H1 (cell line): ENCODE data around the gene SCGN. TPM values are rescaled to one million over a fixed set of nuclear protein-coding genes. Genes with fewer than 3 reads are reported as not detected.

Source experiments
- CTCF ChIA-PET: fragments of 300-600 bp; sonication (Branson Sonifier 250); formaldehyde crosslinking; loops from one replicate; lab custom pipeline; 2021; ENCODE audit not compliant: partially characterized antibody; lab: Charles Lee
- POLR2A ChIA-PET: fragments of 300-600 bp; sonication (Branson Sonifier 250); formaldehyde crosslinking; loops from one replicate; lab custom pipeline; 2021; ENCODE audit warnings: inconsistent platforms; ENCODE audit not compliant: partially characterized antibody; lab: Charles Lee
- DNase-seq, 2 experiments: peaks; one replicate each; pipeline versions ENCODE4 v3.0.0 to v3.0.0-alpha.2; 2010 to 2022; ENCODE audit warnings: low spot score in 2 of 2, low read depth in 1 of 2, mixed read lengths in 1 of 2
- FAIRE-seq: peaks from 2 replicates; lab custom pipeline; 2011; peaks lifted over from hg19 to GRCh38; lab: Jason Lieb, UNC
- H2AFZ ChIP-seq: 2 replicates; pipeline ENCODE4 v1.8.1; 2012; ENCODE audit warnings: low read length, inconsistent platforms
- H2AK5ac ChIP-seq: 2 replicates; pipeline ENCODE4 v1.6.1; 2013; ENCODE audit warnings: low read depth, low read length
- H2BK120ac ChIP-seq: replicated peaks from 2 replicates; pipeline ENCODE3; 2013; ENCODE audit warnings: low read depth, low read length, inconsistent platforms
- H2BK12ac ChIP-seq: 2 replicates; pipeline ENCODE4 v1.6.1; 2013; ENCODE audit warnings: low read depth, low read length
- H2BK15ac ChIP-seq: 2 replicates; pipeline ENCODE4 v1.6.1; 2013; ENCODE audit warnings: low read length
- H2BK20ac ChIP-seq: 2 replicates; pipeline ENCODE4 v1.6.1; 2013; ENCODE audit warnings: low read length
- H2BK5ac ChIP-seq: 2 replicates; pipeline ENCODE4 v1.6.1; 2013; ENCODE audit warnings: low read depth, low read length
- H3K14ac ChIP-seq: 2 replicates; pipeline ENCODE4 v1.6.1; 2013; ENCODE audit warnings: inconsistent platforms; ENCODE audit not compliant: insufficient read length
- H3K18ac ChIP-seq: 2 replicates; pipeline ENCODE4 v1.6.1; 2013; ENCODE audit warnings: low read length; ENCODE audit errors: extremely low read depth
- H3K23ac ChIP-seq: 2 replicates; pipeline ENCODE4 v1.6.1; 2013; ENCODE audit warnings: inconsistent platforms; ENCODE audit not compliant: insufficient read length
- H3K23me2 ChIP-seq: 2 replicates; pipeline ENCODE4 v1.6.1; 2013; ENCODE audit warnings: low read depth, low read length
- H3K27ac ChIP-seq: 2 replicates; pipeline ENCODE4 v1.6.1; 2011; ENCODE audit warnings: low read depth, low read length, inconsistent platforms
- H3K27me3 ChIP-seq, 4 experiments: replicated peaks in 1 of 4; 1 replicate in 1 of 4; 2 replicates in 3 of 4; pipeline versions ENCODE4 v1.6.1 to v1.8.1; 2011 to 2013; ENCODE audit warnings: low read length in 3 of 4, mild to moderate bottlenecking in 3 of 4, inconsistent platforms in 2 of 4, mixed read lengths in 2 of 4, moderate library complexity in 1 of 4; ENCODE audit not compliant: control insufficient read depth in 3 of 4, insufficient read depth in 3 of 4; ENCODE audit errors: extremely low read depth in 1 of 4
- H3K36me3 ChIP-seq, 4 experiments: 2 replicates each; pipeline versions ENCODE4 v1.6.1 to v1.8.1; 2011 to 2013; ENCODE audit warnings: mild to moderate bottlenecking in 4 of 4, low read length in 3 of 4, moderate library complexity in 2 of 4, control low read depth in 1 of 4, inconsistent platforms in 1 of 4; ENCODE audit not compliant: insufficient read depth in 4 of 4, control insufficient read depth in 2 of 4
- H3K4ac ChIP-seq: replicated peaks from 2 replicates; pipeline ENCODE3; 2013; ENCODE audit warnings: low read length, low read depth, mixed read lengths, inconsistent platforms; ENCODE audit not compliant: insufficient read length
- H3K4me1 ChIP-seq, 4 experiments: replicated peaks in 1 of 4; 1 replicate in 1 of 4; 2 replicates in 3 of 4; pipeline versions ENCODE4 v1.6.1 to v1.8.1; 2011 to 2013; ENCODE audit warnings: low read length in 3 of 4, inconsistent platforms in 2 of 4, mixed read lengths in 1 of 4; ENCODE audit not compliant: insufficient read depth in 4 of 4, control insufficient read depth in 3 of 4
- H3K4me2 ChIP-seq, 2 experiments: 2 replicates each; pipeline versions ENCODE4 v1.6.1 to v1.8.1; 2011 to 2013; ENCODE audit warnings: low read depth in 2 of 2, low read length in 2 of 2, control low read depth in 1 of 2, inconsistent platforms in 1 of 2, mild to moderate bottlenecking in 1 of 2; ENCODE audit not compliant: insufficient read depth in 1 of 2
- H3K4me3 ChIP-seq, 4 experiments: fragments of 200-600, 300-600 bp in 1 of 4; sonication (generic), shearing (Covaris generic), sonication (Bioruptor Twin) in 1 of 4; 2 replicates each; pipeline versions ENCODE4 v1.5.1 to v1.8.1; 2011 to 2016; ENCODE audit warnings: low read length in 4 of 4, low read depth in 3 of 4, control low read depth in 2 of 4, inconsistent platforms in 2 of 4, mild to moderate bottlenecking in 2 of 4, mixed read lengths in 1 of 4, moderate library complexity in 1 of 4; ENCODE audit not compliant: insufficient read depth in 2 of 4; ENCODE audit errors: extremely low read depth in 1 of 4
- H3K56ac ChIP-seq: replicated peaks from 2 replicates; pipeline ENCODE3; 2013; ENCODE audit warnings: low read depth, mild to moderate bottlenecking, mixed read lengths, low read length, inconsistent platforms; ENCODE audit not compliant: insufficient read length
- H3K79me1 ChIP-seq: 2 replicates; pipeline ENCODE4 v1.6.1; 2013; ENCODE audit warnings: low read depth, low read length, control low read depth
- H3K79me2 ChIP-seq, 2 experiments: 2 replicates each; pipeline versions ENCODE4 v1.6.1 to v1.8.1; 2012 to 2013; ENCODE audit warnings: low read length in 2 of 2, mild to moderate bottlenecking in 2 of 2, inconsistent platforms in 1 of 2; ENCODE audit not compliant: insufficient read depth in 2 of 2, control insufficient read depth in 1 of 2
- H3K9ac ChIP-seq, 4 experiments: replicated peaks in 1 of 4; 1 replicate in 1 of 4; 2 replicates in 3 of 4; pipeline versions ENCODE4 v1.6.1 to v1.8.1; 2011 to 2013; ENCODE audit warnings: low read depth in 3 of 4, low read length in 3 of 4, control low read depth in 2 of 4, mild to moderate bottlenecking in 2 of 4, moderate library complexity in 2 of 4, inconsistent platforms in 1 of 4; ENCODE audit errors: extremely low read depth in 1 of 4
- H3K9me3 ChIP-seq, 2 experiments: 2 replicates each; pipeline versions ENCODE4 v1.6.1 to v1.8.1; 2012 to 2013; ENCODE audit warnings: mild to moderate bottlenecking in 2 of 2, moderate library complexity in 2 of 2, control low read depth in 1 of 2, inconsistent platforms in 1 of 2, low read depth in 1 of 2, low read length in 1 of 2, mixed read lengths in 1 of 2; ENCODE audit not compliant: insufficient read depth in 2 of 2
- H4K20me1 ChIP-seq, 2 experiments: replicated peaks in 1 of 2; 2 replicates each; pipeline versions ENCODE3 to v1.8.1; 2011 to 2013; ENCODE audit warnings: inconsistent platforms in 2 of 2, low read length in 2 of 2, mild to moderate bottlenecking in 1 of 2; ENCODE audit not compliant: insufficient read depth in 2 of 2, control insufficient read depth in 1 of 2
- H4K5ac ChIP-seq: 2 replicates; pipeline ENCODE4 v1.6.1; 2013; ENCODE audit warnings: low read length, low read depth, mixed read lengths, inconsistent platforms; ENCODE audit not compliant: insufficient read length
- H4K8ac ChIP-seq: 2 replicates; pipeline ENCODE4 v1.8.0; 2013; ENCODE audit warnings: mild to moderate bottlenecking, moderate library complexity, low read length, inconsistent platforms; ENCODE audit not compliant: insufficient read depth; ENCODE audit errors: extremely low read depth
- H4K91ac ChIP-seq: replicated peaks from 2 replicates; pipeline ENCODE3; 2013; ENCODE audit warnings: low read length, mixed read lengths, inconsistent platforms; ENCODE audit not compliant: insufficient read length
- BRCA1 ChIP-seq: IDR thresholded peaks from 2 replicates; pipeline ENCODE4 v1.6.1; 2012; ENCODE audit warnings: low read depth, low read length, improper control_type of control experiment
- EGR1 ChIP-seq: IDR thresholded peaks from 2 replicates; pipeline ENCODE4 v1.6.1; 2011; ENCODE audit warnings: low read depth, low read length, borderline replicate concordance
- KDM1A ChIP-seq: fragments of 200-600, 300-600 bp; sonication (generic); IDR thresholded peaks from 2 replicates; pipeline ENCODE4 v1.7.1; 2016; ENCODE audit warnings: mild to moderate bottlenecking, low read length, borderline replicate concordance
- NANOG ChIP-seq: IDR thresholded peaks from 2 replicates; pipeline ENCODE4 v1.6.1; 2011; ENCODE audit warnings: low read length, low read depth, mild to moderate bottlenecking, inconsistent platforms; ENCODE audit not compliant: insufficient read depth, poor library complexity, severe bottlenecking
- RAD21 ChIP-seq, 2 experiments: IDR thresholded peaks in 1 of 2; conservative IDR thresholded peaks in 1 of 2; 2 replicates each; pipeline ENCODE4 v1.6.1; 2011; ENCODE audit warnings: low read depth in 2 of 2, low read length in 2 of 2, improper control_type of control experiment in 1 of 2, inconsistent platforms in 1 of 2, mild to moderate bottlenecking in 1 of 2, moderate library complexity in 1 of 2
- RBBP5 ChIP-seq: IDR thresholded peaks from 2 replicates; pipeline ENCODE4 v1.7.1; 2012; ENCODE audit warnings: low read depth, mild to moderate bottlenecking, inconsistent platforms, low read length, moderate library complexity, borderline replicate concordance
- SIRT6 ChIP-seq: IDR thresholded peaks from one replicate; pipeline ENCODE4 v1.7.1; 2012; ENCODE audit warnings: low read length, inconsistent platforms
- SRF ChIP-seq: IDR thresholded peaks from 2 replicates; pipeline ENCODE4 v1.6.1; 2011; ENCODE audit warnings: mild to moderate bottlenecking, low read depth, low read length, moderate library complexity
- ZNF274 ChIP-seq: IDR thresholded peaks from 2 replicates; pipeline ENCODE4 v1.7.0; 2012; ENCODE audit warnings: low read length, borderline replicate concordance; ENCODE audit errors: extremely low read depth
- WGBS, 2 experiments: shearing (Covaris generic) in 1 of 2; methylation state at CpG; one replicate each; pipeline versions ENCODE4 v1.1.6 to v1.1.7; 2013 to 2015; ENCODE audit warnings: low lambda C conversion rate in 2 of 2, mixed read lengths in 2 of 2, inconsistent platforms in 1 of 2, low coverage in 1 of 2, missing lambda C conversion rate in 1 of 2; ENCODE audit not compliant: insufficient replicate concordance in 2 of 2, insufficient coverage in 1 of 2, insufficient read length in 1 of 2; ENCODE audit errors: extremely low coverage in 1 of 2, missing lambda C conversion rate in 1 of 2; 5-methylcytosine and 5-hydroxymethylcytosine counted together
- polyA plus RNA-seq, 7 experiments: library from polyadenylated mRNA; depleted of rRNA in 3 of 7; stranded (reverse) in 5 of 7; unstranded in 2 of 7; fragments of >200 nt in 5 of 7; fragments of 200-250 nt in 2 of 7; gene quantifications; 1 replicate in 5 of 7; 2 replicates in 1 of 7; 4 replicates in 1 of 7; pipeline versions ENCODE4 v1.2.1 to v1.2.3, GENCODE V29; 2011 to 2013; ENCODE audit warnings: missing spikeins in 2 of 7, mixed read lengths in 2 of 7
- total RNA-seq: library from RNA; stranded (reverse); fragmentation: NEBNext Ultra II Directional; extraction: Animal tissue kit (Norgen Biotek cat#: 25700); gene quantifications from 2 replicates; pipeline ENCODE4 v1.2.1, GENCODE V29; 2021

SCGN gene
- total and polyA plus RNA-seq, 2 of the 8 experiments (the other 6 are each of a cell fraction or from before 2014, with no cell fraction given): not detected

DNA sequence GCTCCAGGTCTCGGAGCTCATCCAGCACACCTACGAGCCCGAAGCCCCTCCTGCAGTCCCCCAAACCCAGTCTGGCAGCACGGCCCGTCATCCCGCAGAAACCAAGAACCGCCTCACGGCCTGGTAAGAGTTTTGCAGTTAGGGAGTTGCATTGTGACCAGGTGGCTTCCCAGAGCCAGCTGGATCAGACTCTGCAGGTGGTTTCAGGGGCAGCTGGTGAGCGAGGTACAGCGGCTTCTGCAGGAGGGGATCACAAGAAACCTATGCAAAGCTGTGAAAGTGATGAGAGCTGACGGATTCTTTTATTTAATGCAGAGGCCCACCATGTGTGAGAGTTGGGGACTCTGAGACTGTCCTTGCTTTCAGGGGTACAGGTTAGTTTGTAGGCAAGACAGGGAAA is 45.9 kb upstream of the SCGN start:
- Histone ChIP-seq H3K27ac (no peak overlapping the region), H3K4me3 (no peak overlapping the region), H2AFZ (no peak overlapping the region), H4K5ac (no peak overlapping the region), H3K4ac (no peak overlapping the region), H2BK15ac (no peak overlapping the region), H4K20me1 (no peaks in the 10 kb centered on the region), H2AK5ac (no peak overlapping the region), H3K23me2 (no peaks in the 10 kb centered on the region), H3K4me2 (no peak overlapping the region), H4K8ac (no peak overlapping the region), H3K18ac (no peak overlapping the region), H3K14ac (no peak overlapping the region), H2BK12ac (no peak overlapping the region), H3K9ac (no peak overlapping the region), H3K4me1 (no peaks in the 10 kb centered on the region), H3K23ac (no peak overlapping the region), H3K79me2 (no peaks in the 10 kb centered on the region), H4K91ac (no peak overlapping the region), H3K36me3 (peaks cover 0 to 10% (median 3%) of the 10 kb centered on the region in 4 experiments; a peak in 4 of 8 replicates), H2BK20ac (no peak overlapping the region), H3K27me3 (no peaks in the 10 kb centered on the region), H3K79me1 (no peaks in the 10 kb centered on the region), H2BK5ac (no peak overlapping the region), H3K9me3 (no peaks in the 10 kb centered on the region), H3K56ac (no peak overlapping the region), H2BK120ac (no peak overlapping the region)
- CTCF ChIA-PET: interaction anchor here (0.6 to 2.2 kb wide), 5 partner anchors 9 to 383 kb away, joined by 3 to 5 read pairs (median 5); partner anchors contain the start of gene CARMIL1
- FAIRE-seq: no peak
- POLR2A ChIA-PET: no interaction called here
- no peak for DNase-seq
- WGBS, 2 experiments: 86% methylated on average over 11 of the region's 11 CpGs; no CpG with 5 or more reads in 1 of the 2 experiments
- TF ChIP-seq EGR1 (no peak), SIRT6 (no peak), KDM1A (no peak), NANOG (no peak), ZNF274 (no peak), SRF (no peak), RAD21 (IDR thresholded peaks at IDR 0.05 in 1 of 2, conservative IDR thresholded peaks at IDR 0.05 in 1 of 2; ENCODE audit: low read depth in 2 of 2, low read length in 2 of 2) (no peak), RBBP5 (no peak), BRCA1 (no peak)
